GM19455 (cell line): ENCODE results near the gene SLC46A2.

Experiments
- ATAC-seq: cut with Tn5 transposase; IDR thresholded peaks from one replicate; pipeline ENCODE4 v1.9.1; 2021; ENCODE audit not compliant: unreplicated experiment

The SLC46A2 gene

DNA sequence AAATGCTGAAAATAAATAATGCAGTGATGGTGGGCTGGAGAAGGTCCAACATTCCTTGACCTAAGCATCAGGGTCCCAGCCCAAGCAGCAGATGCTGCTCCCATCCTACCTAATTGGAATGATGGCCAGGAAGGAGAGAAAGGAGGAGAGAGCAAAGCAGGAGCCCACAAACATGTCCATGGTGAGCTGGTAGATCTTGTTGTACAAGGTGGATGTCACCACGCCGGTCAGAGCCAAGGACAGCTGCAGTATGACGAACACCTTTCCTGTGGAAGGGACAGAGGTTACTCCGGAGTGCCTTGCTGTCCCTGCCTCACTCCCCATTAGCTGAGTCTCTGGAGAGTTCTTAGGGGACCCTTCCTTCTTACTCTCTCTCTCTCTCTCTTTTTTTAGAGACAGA lies 4.3 kb downstream of the SLC46A2 start:
- ATAC-seq = no peak

DNA sequence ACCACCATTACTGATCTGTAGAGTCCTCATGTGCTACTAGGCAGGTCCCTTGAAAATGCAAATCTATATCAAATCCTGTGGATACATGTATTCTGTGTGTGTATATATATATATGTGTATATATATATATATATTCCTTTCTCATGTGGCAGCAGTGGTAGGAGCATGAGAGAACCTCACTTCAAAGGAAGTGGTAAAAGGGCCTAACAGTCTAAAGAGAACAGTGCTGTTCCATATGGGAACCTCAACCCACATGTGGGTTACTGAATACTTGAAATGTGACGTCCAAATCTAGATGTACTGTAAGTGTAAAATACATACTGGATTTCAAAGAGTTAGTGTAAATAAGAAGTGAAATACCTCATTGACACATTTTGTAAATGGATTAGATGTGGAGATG lies 5.4 kb downstream of the SLC46A2 start:
- no peak for ATAC-seq

DNA sequence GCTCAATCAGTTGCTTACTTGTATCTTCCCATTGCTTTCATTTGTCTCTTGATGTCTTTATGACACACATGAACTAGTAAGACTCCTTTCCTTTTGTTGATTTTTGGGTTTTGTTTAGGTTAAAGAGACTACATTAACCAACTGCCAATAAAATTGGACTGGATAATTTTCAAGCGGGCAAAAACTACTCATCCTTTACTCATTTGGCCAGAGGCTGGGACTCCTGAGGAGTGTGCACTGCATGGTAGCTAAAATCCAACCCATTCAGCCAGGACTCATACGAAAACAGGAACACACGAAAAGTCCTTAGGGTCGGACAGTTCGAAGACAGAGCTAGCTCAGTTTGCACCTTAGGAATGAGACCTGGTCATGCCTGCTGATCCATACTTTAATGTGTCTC lies 6.0 kb downstream of the SLC46A2 start:
- no peak for ATAC-seq

DNA sequence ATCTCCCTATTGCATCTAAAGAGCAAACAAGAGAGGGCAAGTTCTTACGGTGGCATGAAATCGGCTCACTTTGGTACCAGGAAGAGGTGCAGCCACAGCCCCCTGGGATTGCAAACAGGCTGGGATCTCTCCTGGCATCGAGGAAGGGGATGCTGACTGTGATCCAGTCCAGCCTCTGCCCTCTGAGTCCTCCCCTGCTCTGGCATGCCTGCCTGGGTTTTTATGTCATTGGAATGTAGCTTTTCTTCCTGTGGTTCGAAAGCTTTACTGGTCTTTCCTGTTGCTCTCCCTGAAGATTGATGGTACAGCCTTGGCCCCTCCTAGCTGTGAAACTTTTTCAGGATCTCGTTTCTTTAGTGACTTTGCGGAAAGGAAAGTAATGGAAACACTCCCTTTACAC lies 6.6 kb downstream of the SLC46A2 start:
- ATAC-seq = no peak

DNA sequence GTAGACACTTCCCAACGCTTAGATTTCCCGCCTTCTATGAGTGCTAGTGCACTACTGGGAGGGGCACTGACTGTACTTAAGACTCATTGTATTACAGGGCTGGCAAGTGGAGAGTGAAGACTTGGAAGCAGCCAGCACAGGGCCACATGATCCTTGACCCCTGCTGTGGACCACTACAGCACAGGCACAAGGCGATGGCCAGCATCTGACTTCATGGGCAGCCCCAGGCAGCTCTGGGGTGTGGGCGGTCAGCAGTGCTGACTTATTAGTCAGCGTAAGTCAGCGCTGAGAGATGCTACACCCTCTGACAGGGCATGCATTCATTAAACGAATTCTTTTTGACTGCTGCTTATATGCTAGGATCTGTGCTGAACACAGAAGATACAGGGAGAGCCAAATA lies 9.3 kb downstream of the SLC46A2 start:
- ATAC-seq = no peak

DNA sequence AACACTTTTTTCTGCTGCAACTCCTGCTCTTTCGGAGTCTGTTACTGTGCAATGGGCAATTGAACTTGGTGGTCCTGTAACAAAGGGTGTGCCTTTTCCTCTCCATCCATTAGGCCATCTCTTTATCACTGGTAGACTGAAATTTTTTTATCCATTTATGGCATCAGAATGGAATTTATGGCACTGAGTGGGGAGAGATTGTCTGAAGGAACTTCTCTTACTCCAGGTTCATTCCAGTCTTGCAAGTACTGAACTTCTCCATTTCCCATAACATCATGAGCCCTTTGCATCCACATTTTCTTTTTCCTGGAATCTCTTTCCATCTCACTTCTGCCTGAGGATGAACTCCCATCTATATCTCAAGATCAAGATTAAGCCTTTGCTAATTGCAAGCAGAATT lies 10.0 kb downstream of the SLC46A2 start:
- no peak for ATAC-seq

DNA sequence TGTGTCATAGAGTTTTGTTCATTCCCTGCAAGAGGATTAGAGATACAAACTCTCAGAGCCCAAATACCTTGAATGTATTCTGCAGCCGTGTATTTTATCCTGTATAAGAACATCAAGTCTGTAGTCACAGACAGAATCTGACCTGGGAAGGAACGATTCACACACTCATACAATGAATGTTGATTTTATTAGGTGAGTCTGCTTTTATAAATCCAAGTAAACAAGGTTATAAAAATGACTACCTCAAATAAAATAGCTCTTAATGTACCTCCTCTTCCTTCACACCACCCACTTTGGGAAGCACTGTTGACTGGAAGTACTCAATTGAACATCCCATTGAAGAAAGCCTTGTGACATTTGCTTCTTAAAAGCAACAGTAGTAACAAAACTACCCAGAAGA lies 11.9 kb downstream of the SLC46A2 start:
- ATAC-seq = no peak

DNA sequence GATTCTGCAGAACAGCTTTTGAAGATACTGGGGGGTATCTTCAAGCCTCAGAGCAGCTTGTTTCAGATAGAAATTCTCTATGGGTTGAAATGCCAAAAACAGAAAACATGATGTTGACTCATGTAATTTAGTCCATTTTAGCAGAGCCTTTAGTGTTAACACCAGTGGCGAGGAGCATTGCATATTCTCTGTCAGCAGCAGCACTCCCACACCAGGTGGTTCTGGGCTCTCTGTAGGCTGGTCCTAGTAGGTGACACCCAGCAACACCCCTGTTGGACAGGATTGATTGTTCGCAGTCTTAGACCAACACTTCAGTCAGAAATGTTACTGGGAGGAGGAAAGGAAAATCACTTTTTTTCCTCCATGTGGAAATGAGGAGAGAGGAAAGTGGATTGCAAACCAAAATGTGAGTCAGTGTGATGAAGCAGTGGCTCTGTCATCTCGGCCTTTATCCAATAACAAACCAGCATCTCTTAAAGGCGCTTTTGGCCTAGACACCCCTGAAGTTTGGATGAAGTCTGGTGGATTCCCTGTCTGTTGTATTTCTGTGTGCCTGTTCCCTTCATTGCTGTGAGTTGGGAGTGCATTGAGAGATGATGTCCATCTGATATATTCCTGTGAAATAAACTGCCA lies 16.8 kb downstream of the SLC46A2 start:
- ATAC-seq = no peak

DNA sequence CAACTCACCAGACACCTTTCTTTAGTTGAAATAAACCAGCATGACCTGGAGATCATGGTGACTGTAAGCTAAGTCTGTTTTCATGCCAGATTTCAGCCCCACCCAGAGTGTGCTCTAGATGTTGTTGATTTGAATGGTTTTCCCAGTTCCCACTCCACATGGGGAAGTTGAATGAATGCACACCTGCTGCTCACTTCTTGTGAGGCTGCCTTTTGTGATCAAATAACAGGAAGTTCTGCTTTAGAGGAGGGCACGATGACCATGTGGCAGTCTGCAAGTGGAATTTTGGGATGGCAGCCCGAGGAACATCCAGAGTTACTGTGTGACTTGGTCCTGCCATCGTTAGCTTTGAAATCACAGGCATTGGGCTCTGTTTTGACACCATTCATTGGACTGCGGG lies 18.7 kb downstream of the SLC46A2 start:
- ATAC-seq = no peak

DNA sequence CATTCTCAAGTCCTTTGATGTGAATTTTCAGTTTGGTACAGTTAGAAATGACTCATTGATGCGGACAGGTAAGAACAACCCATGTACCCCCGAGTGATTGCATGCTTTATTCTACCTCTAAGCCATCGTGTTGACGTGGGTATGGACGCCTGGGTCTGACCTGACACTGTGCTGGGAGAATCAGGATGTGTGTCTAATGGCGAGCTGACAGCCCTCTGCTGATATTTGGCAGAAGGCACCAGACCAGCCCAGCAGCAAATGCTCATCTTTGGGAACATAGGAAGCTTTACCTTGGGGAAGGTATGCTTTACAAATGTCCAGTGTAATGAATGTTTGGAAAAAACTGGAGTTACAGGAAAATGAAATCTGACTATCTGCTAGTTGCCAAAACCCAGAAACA lies 20.1 kb downstream of the SLC46A2 start:
- ATAC-seq = no peak

DNA sequence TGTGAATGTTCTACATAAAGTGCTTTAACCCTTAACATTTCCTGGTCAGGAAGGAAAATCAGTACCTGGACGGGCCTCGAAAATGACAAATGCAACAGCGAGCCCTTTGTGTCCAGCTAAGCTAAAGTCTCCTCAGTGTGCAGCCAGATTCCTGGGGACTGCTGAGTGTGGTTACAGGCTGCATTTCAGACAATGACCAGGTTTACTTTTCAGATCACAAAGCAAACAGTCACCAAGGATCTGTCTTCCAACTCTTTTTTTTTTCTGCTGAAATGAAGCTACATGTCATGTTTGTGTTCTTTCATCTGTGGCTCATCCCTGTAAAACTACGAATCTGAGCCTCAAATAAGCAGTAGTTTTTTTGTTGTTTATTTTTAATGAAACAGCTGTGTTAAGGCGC lies 20.8 kb downstream of the SLC46A2 start:
- ATAC-seq = no peak

DNA sequence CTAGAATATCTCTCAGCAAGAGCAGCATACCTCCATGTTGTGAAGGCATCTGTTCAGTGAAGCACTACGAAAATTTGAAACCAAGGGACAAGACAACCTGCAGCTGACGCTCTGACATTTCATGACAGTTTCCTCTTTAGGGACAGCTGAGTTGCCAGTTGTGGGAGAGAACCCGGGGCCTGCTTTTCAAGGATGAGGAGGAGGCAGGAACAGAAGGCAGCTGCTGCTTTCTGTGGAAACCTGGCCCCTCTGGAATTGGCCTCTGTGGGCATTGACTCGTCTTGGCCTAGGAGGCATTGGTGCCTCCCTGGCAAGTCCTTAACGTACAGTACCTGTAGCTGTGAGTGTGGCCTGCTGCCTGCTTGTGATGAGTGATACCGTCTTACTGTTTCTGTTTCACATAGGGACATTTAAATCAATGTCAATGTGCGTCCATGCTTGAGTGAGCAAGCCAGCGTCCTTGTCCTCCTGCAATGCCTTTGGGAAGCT lies 21.6 kb downstream of the SLC46A2 start:
- ATAC-seq = no peak

DNA sequence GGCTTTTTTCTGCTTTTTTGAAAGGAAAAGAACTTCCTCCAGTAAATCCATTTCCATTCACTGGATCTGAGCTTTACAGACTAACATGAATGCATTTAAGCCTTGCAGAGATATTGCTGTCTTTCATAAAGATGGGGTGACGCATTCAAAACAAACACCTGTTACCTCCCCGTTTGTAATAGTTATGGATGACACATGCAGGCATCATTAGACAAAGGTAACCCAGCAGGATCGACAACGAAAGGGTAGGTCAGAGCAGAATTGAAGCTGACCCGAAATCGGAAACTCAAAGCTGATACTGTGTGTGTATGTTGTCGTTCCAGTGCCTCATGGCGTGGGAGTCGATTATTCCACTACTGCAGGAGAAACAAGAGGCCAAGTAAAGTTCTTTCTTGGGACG lies 22.2 kb downstream of the SLC46A2 start:
- ATAC-seq = no peak

DNA sequence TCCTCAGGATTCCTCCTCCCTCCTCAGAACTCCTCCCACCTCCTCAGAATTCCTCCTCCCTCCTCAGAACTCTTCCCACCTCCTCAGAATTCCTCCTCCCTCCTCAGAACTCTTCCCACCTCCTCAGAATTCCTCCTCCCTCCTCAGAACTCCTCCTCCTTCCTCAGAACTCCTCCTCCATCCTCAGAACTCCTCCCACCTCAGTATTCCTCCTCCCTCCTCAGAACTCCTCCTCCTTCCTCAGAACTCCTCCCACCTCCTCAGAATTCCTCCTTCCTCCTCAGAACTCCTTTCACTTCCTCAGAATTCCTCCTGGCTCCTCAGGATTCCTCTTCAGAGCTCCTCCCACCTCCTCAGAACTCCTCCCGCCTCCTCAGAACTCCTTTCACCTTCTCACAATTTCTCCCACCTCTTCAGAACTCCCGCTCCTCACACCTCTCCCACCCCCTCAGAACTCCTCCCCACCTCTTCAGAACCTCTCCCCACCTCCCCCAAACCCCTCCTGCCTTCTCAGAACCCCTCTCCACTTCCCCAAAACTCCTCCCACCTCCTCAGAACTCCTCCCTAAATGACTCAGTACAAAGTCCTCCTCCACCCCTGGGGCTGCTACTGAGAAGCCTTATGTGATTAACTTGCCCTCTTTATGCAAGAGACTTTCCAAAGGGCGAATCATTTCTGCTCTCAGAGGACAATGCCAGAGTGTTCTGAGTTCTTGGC lies 23.2 kb downstream of the SLC46A2 start:
- no peak for ATAC-seq

DNA sequence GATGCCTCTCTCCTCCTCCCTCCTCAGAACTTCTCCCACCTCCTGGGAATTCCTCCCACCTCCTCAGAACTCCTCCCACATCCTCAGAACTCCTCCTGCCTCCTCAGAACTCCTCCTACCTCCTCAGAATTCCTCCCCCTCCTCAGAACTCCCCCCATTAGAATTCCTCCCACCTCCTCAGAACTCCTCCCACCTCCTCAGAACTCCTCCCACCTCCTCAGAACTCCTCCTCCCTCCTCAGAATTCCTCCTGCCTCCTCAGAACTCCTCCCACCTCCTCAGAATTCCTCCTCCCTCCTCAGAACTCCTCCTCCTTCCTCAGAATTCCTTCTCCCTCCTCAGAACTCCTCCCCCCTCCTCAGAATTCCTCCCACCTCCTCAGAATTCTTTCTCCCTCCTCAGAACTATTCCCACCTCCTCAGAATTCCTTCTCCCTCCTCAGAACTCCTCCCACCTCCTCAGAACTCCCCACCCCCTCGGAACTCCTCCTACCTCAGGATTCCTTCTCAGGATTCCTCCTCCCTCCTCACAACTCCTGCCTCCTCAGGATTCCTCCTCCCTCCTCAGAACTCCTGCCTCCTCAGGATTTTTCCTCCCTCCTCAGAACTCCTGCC lies 23.9 kb downstream of the SLC46A2 start:
- ATAC-seq = no peak

DNA sequence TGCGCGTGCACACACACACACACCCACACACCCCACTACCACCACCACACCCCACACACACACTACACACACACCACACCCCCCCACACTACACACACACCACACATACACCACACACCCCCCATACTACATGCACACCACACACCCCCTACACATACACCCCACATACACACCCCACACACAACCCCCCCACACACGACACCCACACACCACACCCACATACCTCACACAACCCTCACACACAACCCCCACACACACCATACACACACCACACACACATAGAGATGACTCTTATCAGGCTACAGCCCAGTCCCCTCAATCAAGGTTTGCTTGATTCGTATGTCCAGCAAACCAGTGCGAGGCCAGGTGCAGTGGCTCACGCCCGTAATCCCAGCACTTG lies 25.7 kb downstream of the SLC46A2 start:
- no peak for ATAC-seq

DNA sequence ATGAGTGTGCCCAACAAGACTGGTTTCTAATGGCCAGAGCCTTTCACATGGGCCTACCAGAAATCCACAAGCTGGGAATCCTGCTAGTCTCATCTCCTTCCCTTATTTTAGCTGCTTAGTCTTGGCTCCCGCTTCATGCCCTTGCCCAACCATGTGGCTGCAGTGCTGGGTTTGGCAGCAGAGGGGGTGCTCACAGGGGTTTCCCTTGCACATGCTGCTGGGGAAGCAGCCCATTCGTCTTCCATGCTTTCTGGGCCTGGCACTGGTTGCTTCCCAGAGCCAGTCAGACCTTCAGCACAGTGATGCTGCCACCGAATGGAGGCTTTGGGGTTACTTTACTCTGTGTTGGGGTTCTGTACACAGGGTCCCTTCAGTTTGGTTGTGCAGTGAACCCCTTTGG lies 26.3 kb downstream of the SLC46A2 start:
- ATAC-seq = no peak

DNA sequence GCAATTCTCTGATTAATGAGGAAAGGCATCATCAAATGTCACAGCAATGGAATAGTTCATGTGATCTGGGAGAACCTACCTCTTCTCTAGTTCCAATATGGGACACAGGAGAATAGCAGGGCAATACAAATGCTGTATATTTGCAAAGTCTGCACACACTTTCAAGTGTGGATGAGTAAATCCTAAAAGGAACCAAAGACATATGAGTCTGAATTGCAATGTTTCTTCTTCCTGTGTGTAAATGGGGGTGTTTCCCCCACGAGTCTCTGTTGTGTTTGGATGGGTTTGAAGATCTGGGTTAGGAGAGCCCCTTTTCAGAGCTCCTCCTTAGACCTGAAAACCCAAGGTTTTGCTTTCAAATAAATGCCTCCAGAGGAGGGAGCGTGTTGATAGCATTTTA lies 26.9 kb downstream of the SLC46A2 start:
- ATAC-seq = no peak

DNA sequence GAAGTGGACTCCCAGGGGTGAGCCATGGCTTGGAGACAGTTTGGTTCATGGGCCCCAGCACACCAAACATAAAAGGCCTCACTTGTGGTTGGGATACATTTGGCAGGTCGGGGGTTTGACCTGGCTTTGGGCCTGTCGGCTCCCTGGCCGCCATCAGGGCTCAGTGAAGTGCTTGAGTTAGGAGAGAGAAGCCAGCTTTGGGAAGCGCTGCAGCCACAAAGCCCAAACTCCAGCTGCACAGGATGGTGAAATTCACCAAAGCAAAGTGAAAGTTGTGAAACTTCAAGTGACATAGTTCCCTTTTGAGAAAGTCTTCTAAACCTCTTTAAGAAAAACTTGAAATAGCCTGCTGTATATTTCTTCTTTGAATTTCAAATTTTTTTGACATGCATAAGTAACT lies 27.5 kb downstream of the SLC46A2 start:
- ATAC-seq = no peak

DNA sequence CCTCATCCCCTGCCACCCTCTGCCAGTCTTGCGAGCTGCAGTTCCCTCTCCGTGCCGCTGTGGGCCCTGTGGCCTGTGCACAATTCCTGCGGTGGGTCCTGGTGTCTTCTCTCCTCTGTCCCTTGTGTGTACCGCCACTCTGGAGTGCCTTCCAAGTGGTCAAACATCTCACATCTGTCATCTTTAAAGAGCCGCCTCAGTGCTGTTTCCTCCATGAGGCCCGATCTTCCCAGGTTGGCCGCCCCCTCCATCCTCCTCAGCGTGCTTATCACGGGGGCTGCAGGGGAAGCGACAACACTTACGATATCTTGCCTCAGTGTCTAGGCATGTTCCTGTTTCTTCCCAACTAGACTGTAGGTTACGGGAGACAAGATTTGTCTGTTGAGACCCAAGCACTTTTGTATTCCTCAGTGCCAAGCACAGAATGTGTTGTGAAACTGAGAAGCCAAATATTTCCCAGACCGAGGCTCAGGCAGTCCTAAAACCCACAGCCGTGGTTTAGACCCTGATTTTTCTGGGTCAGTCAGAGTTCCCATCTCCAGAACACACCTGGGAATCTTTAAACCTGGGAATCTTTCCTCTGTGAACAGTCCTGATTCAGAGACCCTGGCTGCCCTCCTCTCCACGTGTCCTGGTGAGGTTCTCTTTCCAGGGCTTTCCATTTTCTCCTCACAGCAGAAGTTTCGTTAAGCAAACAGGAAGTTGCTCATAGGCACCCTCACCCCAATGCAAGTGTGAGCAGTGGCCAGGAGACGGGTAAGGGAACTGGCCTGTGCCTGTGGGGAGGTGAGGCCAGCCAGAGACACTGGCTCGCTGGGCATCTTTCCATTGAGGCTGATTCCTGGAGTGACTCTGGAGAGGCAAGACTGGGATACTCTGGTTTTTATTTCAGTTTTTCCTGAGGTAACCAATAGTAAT lies 28.8 kb downstream of the SLC46A2 start:
- ATAC-seq = no peak

DNA sequence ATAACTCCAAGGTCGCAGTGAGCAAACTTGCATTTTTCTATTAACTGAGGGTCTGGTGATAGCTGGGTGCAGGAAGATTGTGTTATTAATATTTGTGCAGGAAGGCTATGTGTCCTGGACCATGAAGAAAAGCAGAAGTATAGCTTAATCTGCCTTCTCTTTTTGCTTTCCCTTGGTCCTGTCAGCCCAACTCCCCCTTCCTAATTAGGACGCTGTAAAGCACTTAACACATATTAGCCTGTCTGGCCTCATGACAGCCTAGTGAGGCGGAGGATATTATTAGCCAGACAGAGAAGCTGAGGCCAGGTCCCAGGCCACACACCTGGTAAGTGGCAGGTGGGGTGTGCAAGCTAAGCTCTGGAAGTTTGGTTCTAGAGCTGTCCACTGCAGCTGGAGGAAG lies 29.5 kb downstream of the SLC46A2 start:
- no peak for ATAC-seq
